PC-3 (cell line): ENCODE measurements around the gene CSNK1E. TPM values are rescaled to one million over a fixed set of nuclear protein-coding genes. Genes with fewer than 3 reads are reported as not detected.

ENCODE experiments used
- ATAC-seq: fragments of 200-7000 bp; cut with Tn5 transposase; 2 replicates; pipeline ENCODE4 v1.9.1; 2020; ENCODE audit warnings: mild to moderate bottlenecking, moderate library complexity
- BruUV-seq: library from RNA; stranded (reverse); fragments of 400-500 nt; replicated peaks from 2 replicates; lab custom pipeline; 2021; lab: Mats Ljungman, UMichigan
- CTCF ChIA-PET: fragments of 300-600 bp; sonication (Branson Sonifier 250); formaldehyde crosslinking; loops from one replicate; lab custom pipeline; 2022; ENCODE audit warnings: antibody characterized with exemption; lab: Charles Lee
- POLR2A ChIA-PET: fragments of 300-600 bp; sonication (Branson Sonifier 250); formaldehyde crosslinking; loops from one replicate; lab custom pipeline; 2022; ENCODE audit warnings: antibody characterized with exemption; ENCODE audit not compliant: unreplicated experiment; lab: Charles Lee
- DNase-seq: peaks from one replicate; pipeline ENCODE4 v3.0.0-alpha.2; 2015
- H2AFZ ChIP-seq: fragments of 300-600 bp; sonication (generic); 2 replicates; pipeline ENCODE4 v1.6.0; 2016; ENCODE audit warnings: antibody characterized with exemption, low read length
- H3F3A ChIP-seq: fragments of 300-600 bp; sonication (generic); one replicate; pipeline ENCODE4 v1.6.0; 2017; ENCODE audit warnings: antibody characterized with exemption, low read length, control low read depth, mild to moderate bottlenecking; ENCODE audit not compliant: unreplicated experiment
- H3K27ac ChIP-seq: fragments of 300-600 bp; sonication (generic); 2 replicates; pipeline ENCODE4 v1.5.1; 2016; ENCODE audit warnings: mild to moderate bottlenecking, low read length
- H3K27me3 ChIP-seq: fragments of 300-600 bp; sonication (generic); 2 replicates; pipeline ENCODE4 v1.6.1; 2016; ENCODE audit warnings: low read length, mixed read lengths
- H3K36me3 ChIP-seq: fragments of 300-600 bp; sonication (generic); 2 replicates; pipeline ENCODE4 v1.6.1; 2016; ENCODE audit warnings: low read depth, mixed run types, low read length, mixed read lengths
- H3K4me1 ChIP-seq: fragments of 300-600 bp; sonication (generic); 2 replicates; pipeline ENCODE4 v1.5.1; 2016; ENCODE audit warnings: low read length; ENCODE audit not compliant: insufficient read depth
- H3K4me2 ChIP-seq: fragments of 300-600 bp; sonication (generic); 2 replicates; pipeline ENCODE4 v1.6.0; 2016; ENCODE audit warnings: low read length
- H3K4me3 ChIP-seq: fragments of 300-600 bp; sonication (generic); 2 replicates; pipeline ENCODE4 v1.5.1; 2016; ENCODE audit warnings: mild to moderate bottlenecking, low read length, mixed read lengths
- H3K79me2 ChIP-seq: fragments of 300-600 bp; sonication (generic); 2 replicates; pipeline ENCODE4 v1.6.1; 2017; ENCODE audit warnings: low read length, mixed read lengths
- H3K9ac ChIP-seq: fragments of 300-600 bp; sonication (generic); 2 replicates; pipeline ENCODE4 v1.6.0; 2016; ENCODE audit warnings: mild to moderate bottlenecking, low read length
- H3K9me2 ChIP-seq: fragments of 300-600 bp; sonication (generic); replicated peaks from 2 replicates; pipeline ENCODE4 v1.6.1; 2016; ENCODE audit warnings: mixed run types, low read length, mixed read lengths
- H3K9me3 ChIP-seq: fragments of 300-600 bp; sonication (generic); 2 replicates; pipeline ENCODE4 v1.6.1; 2016; ENCODE audit warnings: low read length, mixed read lengths
- H4K20me1 ChIP-seq: fragments of 300-600 bp; sonication (generic); 2 replicates; pipeline ENCODE4 v1.6.1; 2016; ENCODE audit warnings: low read length, mixed read lengths
- CTCF ChIP-seq: fragments of 300-600 bp; sonication (generic); conservative IDR thresholded peaks from 2 replicates; pipeline ENCODE4 v1.5.1; 2017; ENCODE audit warnings: antibody characterized with exemption, low read depth, mild to moderate bottlenecking, low read length
- EZH2phosphoT487 ChIP-seq: fragments of 300-600 bp; sonication (generic); IDR thresholded peaks from 2 replicates; pipeline ENCODE4 v1.6.1; 2018; ENCODE audit warnings: mild to moderate bottlenecking, antibody characterized with exemption, low read length, borderline replicate concordance
- intact Hi-C: fragments of 100-400 bp; cut with micrococcal nuclease; formaldehyde crosslinking; loops from 2 replicates; pipeline ENCODE4 v1.9.0; 2023
- total RNA-seq: library from RNA; depleted of rRNA; stranded (reverse); fragments of >200 nt; gene quantifications from 2 replicates; pipeline ENCODE4 v1.2.3, GENCODE V29; 2014

CSNK1E gene
- total RNA-seq, 1 experiment from 2014 or later, result 147 TPM

- Histone ChIP-seq H3K9me2 (no peaks in the 10 kb centered on the region), H3K9ac (peak overlapping the region; percentile 92), H3K4me1 (peaks cover 27% of the 10 kb centered on the region), H3K4me2 (peak overlapping the region; percentile 97), H3K79me2 (peaks cover 36% of the 10 kb centered on the region), H2AFZ (no peak overlapping the region), H3F3A (no peaks in the 10 kb centered on the region), H3K4me3 (no peak overlapping the region), H3K27ac (peak overlapping the region; percentile 99), H3K9me3 (no peaks in the 10 kb centered on the region), H3K27me3 (no peaks in the 10 kb centered on the region), H4K20me1 (peaks cover 11% of the 10 kb centered on the region), H3K36me3 (no peaks in the 10 kb centered on the region)
- CTCF ChIA-PET, result no interaction called here
- TF ChIP-seq CTCF (no peak), EZH2phosphoT487 (no peak)
- intact Hi-C loops, result loop anchor here (2.0 to 5.0 kb wide), 2 partner anchors 20 to 82 kb away; no protein-coding TSS in a partner anchor
- ATAC-seq, result no peak
- POLR2A ChIA-PET, result interaction anchor here (0.6 to 1.2 kb wide), 2 partner anchors 36 to 267 kb away, joined by 4 read pairs; no protein-coding TSS in a partner anchor
- DNase-seq, result no peak
- TSS peak; percentile 47 for BruUV-seq
Measured at GRCh38 chr22:38318792-38319773, 1.9 kb upstream of the CSNK1E start.

DNA sequence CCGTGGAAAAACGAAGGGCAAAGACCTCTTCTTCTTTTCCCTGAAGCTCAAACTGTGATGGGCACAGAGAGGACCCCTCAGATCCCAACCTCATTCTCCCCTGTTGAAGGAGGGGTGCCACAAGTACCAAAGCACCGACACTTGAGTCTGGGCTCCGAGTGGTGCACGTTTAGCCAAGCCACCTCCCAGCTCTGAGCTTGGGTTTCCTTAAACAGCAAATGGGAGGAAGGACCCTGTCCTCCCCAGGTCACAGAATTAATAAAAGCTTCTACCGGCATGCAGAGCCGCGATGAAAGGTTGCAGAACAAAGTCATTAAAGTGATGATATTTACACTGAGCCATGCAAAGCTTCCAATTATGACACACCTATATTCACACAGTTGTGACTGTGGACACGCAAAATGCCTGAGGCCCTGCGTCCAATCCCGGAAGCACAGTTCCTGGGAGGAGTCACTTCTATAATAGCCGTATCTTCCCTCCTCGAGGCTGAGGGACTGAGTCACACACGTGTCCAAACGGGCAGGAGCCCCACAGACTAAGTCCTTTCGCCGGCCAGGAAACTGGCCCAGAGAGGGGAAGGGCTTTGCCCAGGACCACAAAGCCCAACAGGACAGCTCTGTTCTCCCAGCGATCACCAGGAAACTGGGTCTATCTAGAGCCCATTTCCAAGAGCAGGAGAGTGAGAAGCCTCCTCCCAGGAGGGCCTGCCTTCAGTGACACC is 922 bp upstream of the CSNK1E start:
- peak overlapping the region; percentile 92 for H3K9ac ChIP-seq
- H2AFZ ChIP-seq, result peak overlapping the region; percentile 29
- H4K20me1 ChIP-seq, result peaks cover 11% of the 10 kb centered on the region
- peak overlapping the region; percentile 76 for H3K4me3 ChIP-seq
- 0 out of 2 replicates have a peak, but pooled peaks cover under 1% of the 10 kb centered on the region for H3K36me3 ChIP-seq
- intact Hi-C loops, result loop anchor here (2.0 to 5.0 kb wide), 2 partner anchors 19 to 81 kb away; no protein-coding TSS in a partner anchor
- H3K4me1 ChIP-seq, result peaks cover 36% of the 10 kb centered on the region
- H3K9me2 ChIP-seq, result no peaks in the 10 kb centered on the region
- no peaks in the 10 kb centered on the region for H3K27me3 ChIP-seq
- H3K4me2 ChIP-seq, result peak overlapping the region; percentile 97
- no peak for TF ChIP-seq CTCF
- POLR2A ChIA-PET, result interaction anchor here (0.5 to 1.2 kb wide), 7 partner anchors 27 to 266 kb away, joined by 3 to 42 read pairs (median 4); no protein-coding TSS in a partner anchor
- BruUV-seq, result no TSS peak
- no peaks in the 10 kb centered on the region for H3F3A ChIP-seq
- H3K9me3 ChIP-seq, result no peaks in the 10 kb centered on the region
- CTCF ChIA-PET, result no interaction called here
- peak overlapping the region; percentile 99 for H3K27ac ChIP-seq
- DNase-seq (peak; percentile 95), ATAC-seq (peak; percentile 62)
- peaks cover 45% of the 10 kb centered on the region for H3K79me2 ChIP-seq
